Loucy (cell line): ENCODE measurements around the gene PAPOLB.

Source experiments
- H2AFZ ChIP-seq: fragments of 200-600 bp; sonication (generic); 2 replicates; pipeline ENCODE4 v1.6.0; 2016; ENCODE audit warnings: antibody characterized with exemption, mild to moderate bottlenecking, low read length, moderate library complexity
- H3F3A ChIP-seq: fragments of 200-600 bp; 2 replicates; pipeline ENCODE4 v1.6.0; 2016; ENCODE audit warnings: antibody characterized with exemption, low read depth, mild to moderate bottlenecking
- H3K27me3 ChIP-seq: fragments of 200-600 bp; sonication (generic); 2 replicates; pipeline ENCODE4 v1.6.1; 2014; ENCODE audit warnings: low read length, mild to moderate bottlenecking; ENCODE audit not compliant: insufficient read depth, poor library complexity, severe bottlenecking
- H3K36me3 ChIP-seq: fragments of 200-600 bp; sonication (generic); 2 replicates; pipeline ENCODE4 v1.6.1; 2016; ENCODE audit warnings: low read length; ENCODE audit not compliant: insufficient read depth
- H3K4me1 ChIP-seq: fragments of 200-600 bp; sonication (generic); 2 replicates; pipeline ENCODE4 v1.5.1; 2014; ENCODE audit warnings: low read length, mild to moderate bottlenecking; ENCODE audit not compliant: insufficient read depth, poor library complexity, severe bottlenecking
- H3K4me2 ChIP-seq: fragments of 200-600 bp; sonication (generic); 2 replicates; pipeline ENCODE4 v1.6.0; 2014; ENCODE audit warnings: antibody characterized with exemption, low read length, low read depth, mild to moderate bottlenecking; ENCODE audit not compliant: poor library complexity, severe bottlenecking
- H3K4me3 ChIP-seq: fragments of 200-600 bp; sonication (generic); 2 replicates; pipeline ENCODE4 v1.5.1; 2014; ENCODE audit warnings: low read length, mild to moderate bottlenecking, mixed read lengths; ENCODE audit not compliant: poor library complexity, severe bottlenecking
- H3K79me2 ChIP-seq: fragments of 200-600 bp; sonication (generic); 2 replicates; pipeline ENCODE4 v1.6.1; 2014; ENCODE audit warnings: low read length; ENCODE audit not compliant: insufficient read depth
- H3K9ac ChIP-seq: fragments of 200-600 bp; sonication (generic); 2 replicates; pipeline ENCODE4 v1.6.0; 2014; ENCODE audit warnings: mild to moderate bottlenecking, low read depth, low read length, moderate library complexity; ENCODE audit not compliant: poor library complexity, severe bottlenecking
- H3K9me2 ChIP-seq: fragments of 200-600 bp; sonication (generic); replicated peaks from 2 replicates; pipeline ENCODE4 v1.6.1; 2016; ENCODE audit warnings: low read depth, low read length, mixed read lengths
- H3K9me3 ChIP-seq: fragments of 200-600 bp; sonication (generic); 2 replicates; pipeline ENCODE4 v1.6.1; 2014; ENCODE audit warnings: mild to moderate bottlenecking, antibody characterized with exemption, low read length, low read depth; ENCODE audit not compliant: insufficient read depth
- H4K20me1 ChIP-seq: fragments of 200-600 bp; sonication (generic); 2 replicates; pipeline ENCODE4 v1.6.0; 2014; ENCODE audit warnings: antibody characterized with exemption, low read length, mild to moderate bottlenecking; ENCODE audit not compliant: insufficient read depth, poor library complexity, severe bottlenecking
- CTCF ChIP-seq: fragments of 200-600 bp; sonication (generic); conservative IDR thresholded peaks from 2 replicates; pipeline ENCODE4 v1.5.1; 2014; ENCODE audit warnings: mild to moderate bottlenecking, antibody characterized with exemption, low read length
- EZH2phosphoT487 ChIP-seq: fragments of 200-600 bp; IDR thresholded peaks from 2 replicates; pipeline ENCODE4 v1.6.1; 2018; ENCODE audit warnings: antibody characterized with exemption, mild to moderate bottlenecking, moderate library complexity, borderline replicate concordance

PAPOLB gene

DNA sequence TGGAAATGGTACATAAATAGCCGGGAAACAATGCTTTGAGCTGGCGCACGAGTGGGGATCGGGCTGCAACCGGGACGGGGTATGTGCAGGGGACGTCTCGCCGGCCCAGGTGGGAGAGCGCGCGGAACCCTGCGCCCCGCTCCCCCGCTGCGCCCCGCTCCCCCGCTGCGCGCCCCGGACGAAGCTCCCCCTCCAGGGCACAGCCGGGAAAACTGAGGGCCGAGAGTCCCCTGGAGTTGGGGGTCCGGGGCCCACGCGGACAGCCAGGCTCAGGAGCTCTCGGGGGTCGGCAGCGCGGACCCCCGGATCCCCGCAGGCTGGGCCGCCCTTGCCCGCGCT is 21.2 kb upstream of the PAPOLB start:
- Histone ChIP-seq H3K4me1 (no peaks in the 10 kb centered on the region), H3F3A (no peaks in the 10 kb centered on the region), H3K4me3 (no peak overlapping the region), H3K9me2 (no peaks in the 10 kb centered on the region), H3K27me3 (no peaks in the 10 kb centered on the region), H3K36me3 (no peaks in the 10 kb centered on the region), H3K79me2 (no peaks in the 10 kb centered on the region), H2AFZ (no peak overlapping the region), H3K4me2 (no peak overlapping the region), H4K20me1 (no peaks in the 10 kb centered on the region), H3K9ac (no peak overlapping the region), H3K9me3 (no peaks in the 10 kb centered on the region)
- TF ChIP-seq EZH2phosphoT487 (no peak), CTCF (no peak)

DNA sequence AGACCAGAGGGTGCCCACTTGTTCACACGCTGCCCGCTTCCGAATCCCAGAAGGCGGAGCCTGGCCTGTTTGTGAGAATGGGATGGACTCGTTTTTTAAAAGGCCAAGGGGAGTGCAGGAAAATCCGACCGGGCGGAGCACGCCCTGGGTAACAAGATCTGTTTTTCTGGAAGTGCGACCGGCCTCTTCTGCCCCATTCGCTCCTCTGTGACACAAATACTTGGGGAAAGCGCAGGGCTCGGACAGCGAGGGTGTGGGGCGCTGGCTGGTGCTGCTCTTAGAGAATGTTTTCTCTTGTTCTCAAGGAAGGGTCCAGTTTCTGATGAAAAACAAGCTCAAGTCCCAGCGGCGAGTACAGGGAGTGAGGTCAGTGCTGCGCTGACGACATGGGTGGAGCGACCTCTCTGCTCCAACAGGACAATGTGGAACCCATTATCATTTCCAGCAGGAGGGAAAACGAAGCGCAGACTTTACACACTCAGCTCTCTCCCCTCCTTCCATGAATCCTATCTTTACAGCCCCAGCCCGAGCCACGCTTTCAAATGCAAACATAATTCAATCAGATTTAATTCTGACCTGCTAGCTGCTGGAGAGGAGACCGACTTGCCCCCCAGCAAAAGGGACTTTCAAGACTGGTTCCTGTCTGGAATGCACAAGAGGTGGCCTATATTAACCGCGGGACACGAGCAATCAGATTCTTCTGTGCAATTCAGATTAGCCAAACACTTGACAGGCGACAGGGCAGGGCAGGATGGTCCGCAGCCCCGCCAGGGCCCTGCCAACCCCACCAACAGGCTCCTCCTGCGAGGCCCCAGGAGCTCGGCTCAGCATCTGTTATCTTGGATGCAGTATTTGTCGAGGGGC is 20.6 kb upstream of the PAPOLB start:
- Histone ChIP-seq H3K79me2 (no peaks in the 10 kb centered on the region), H3K9me2 (no peaks in the 10 kb centered on the region), H3K4me2 (no peak overlapping the region), H3K27me3 (no peaks in the 10 kb centered on the region), H3K4me3 (no peak overlapping the region), H3K36me3 (no peaks in the 10 kb centered on the region), H3K9ac (no peak overlapping the region), H3K4me1 (no peaks in the 10 kb centered on the region), H3F3A (no peaks in the 10 kb centered on the region), H3K9me3 (no peaks in the 10 kb centered on the region), H4K20me1 (no peaks in the 10 kb centered on the region), H2AFZ (no peak overlapping the region)
- no peak for TF ChIP-seq EZH2phosphoT487
- TF ChIP-seq CTCF, result no peak

DNA sequence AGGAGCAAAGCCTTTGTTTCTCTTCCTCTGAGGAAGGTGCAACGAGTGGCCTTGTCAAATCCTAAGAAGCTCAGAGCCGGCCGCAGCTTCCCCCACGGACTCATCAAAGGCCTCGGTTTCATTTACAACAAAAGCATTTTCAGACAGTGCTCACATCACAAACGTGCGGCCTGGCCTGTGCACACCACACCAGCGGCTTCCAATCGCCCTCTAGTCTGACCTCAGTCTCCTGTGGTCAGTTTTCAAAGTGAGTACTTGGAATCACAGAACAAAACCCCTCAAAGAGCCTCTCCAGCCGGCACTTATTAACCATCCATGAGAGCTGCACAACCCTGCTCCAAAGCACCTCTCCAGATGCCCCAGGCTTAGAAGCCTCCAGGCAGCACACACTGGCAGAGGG is 18.4 kb upstream of the PAPOLB start:
- Histone ChIP-seq H3K36me3 (no peaks in the 10 kb centered on the region), H3K9me2 (no peaks in the 10 kb centered on the region), H3F3A (no peaks in the 10 kb centered on the region), H3K9ac (no peak overlapping the region), H2AFZ (no peak overlapping the region), H3K4me3 (no peak overlapping the region), H3K27me3 (no peaks in the 10 kb centered on the region), H3K79me2 (no peaks in the 10 kb centered on the region), H3K4me2 (no peak overlapping the region), H3K9me3 (no peaks in the 10 kb centered on the region), H4K20me1 (no peaks in the 10 kb centered on the region), H3K4me1 (no peaks in the 10 kb centered on the region)
- TF ChIP-seq CTCF (no peak), EZH2phosphoT487 (no peak)
